GM10248 (cell line): Measurements from ENCODE around the gene PGD.
A peak's percentile ranks its signal among the peaks of the same experiment; 100 is the strongest.

Experiments used
- CTCF ChIA-PET: fragments of 300-600 bp; sonication (Branson Sonifier 250); formaldehyde crosslinking; extraction: SDS; loops from one replicate; lab custom pipeline; 2021; ENCODE audit warnings: antibody characterized with exemption; lab: Yijun Ruan, JAX
- POLR2A ChIA-PET: fragments of 350-650 bp; sonication (Branson Sonifier 250); formaldehyde crosslinking; extraction: SDS; loops from one replicate; lab custom pipeline; 2020; ENCODE audit warnings: antibody characterized with exemption; lab: Yijun Ruan, JAX
- DNase-seq: peaks from one replicate; pipeline ENCODE4 v3.0.0; 2012; ENCODE audit errors: extremely low spot score
- CTCF ChIP-seq: IDR thresholded peaks from 2 replicates; pipeline ENCODE4 v1.5.1; 2012; ENCODE audit warnings: mild to moderate bottlenecking, low read depth; ENCODE audit errors: extremely low read depth, missing control alignments, control extremely low read depth

Gene PGD

GRCh38 chr1:10430216-10431069 lies 31.6 kb downstream of the PGD start, which contains the start of gene CENPS:
CENPS (plus strand) TSS chr1:10430433; CDS start chr1:10430518, 85 bp downstream.
- ChIA-PET POLR2A (interaction anchor here (0.6 to 0.9 kb wide), 3 partner anchors 56 to 254 kb away, joined by 3 to 5 read pairs (median 4); no protein-coding TSS in a partner anchor), CTCF (interaction anchor here (0.7 to 7.3 kb wide), 48 partner anchors 8 to 840 kb away, joined by 3 to 147 read pairs (median 4); partner anchors contain the start of genes CORT, EXOSC10, LZIC and NMNAT1)
- peak; percentile 88 for TF ChIP-seq CTCF
- peak; percentile 99 for DNase-seq

GRCh38 chr1:10431070-10431730 lies 32.3 kb downstream of the PGD start:
- no peak for DNase-seq
- TF ChIP-seq CTCF = no peak
- ChIA-PET CTCF (interaction anchor here (0.7 to 7.3 kb wide), 20 partner anchors 12 to 841 kb away, joined by 3 to 147 read pairs (median 4); partner anchors contain the start of genes CORT and PGD), POLR2A (no interaction called here)

- ChIA-PET POLR2A (no interaction called here), CTCF (interaction anchor here (0.9 to 7.3 kb wide), 5 partner anchors 52 to 558 kb away, joined by 3 to 147 read pairs (median 4); no protein-coding TSS in a partner anchor)
- TF ChIP-seq CTCF = no peak
- no peak for DNase-seq
Observed at GRCh38 chr1:10432910-10433700, 34.2 kb downstream of the PGD start.

- ChIA-PET CTCF (interaction anchor here (0.9 to 7.3 kb wide), 5 partner anchors 51 to 559 kb away, joined by 3 to 147 read pairs (median 4); no protein-coding TSS in a partner anchor), POLR2A (no interaction called here)
- TF ChIP-seq CTCF = no peak
- DNase-seq = no peak
Observed at GRCh38 chr1:10433790-10434189, 34.9 kb downstream of the PGD start.

GRCh38 chr1:10434590-10434989 lies 35.7 kb downstream of the PGD start:
- no peak for TF ChIP-seq CTCF
- ChIA-PET CTCF (interaction anchor here (1.3 to 7.3 kb wide), 6 partner anchors 9 to 508 kb away, joined by 3 to 147 read pairs (median 4); no protein-coding TSS in a partner anchor), POLR2A (interaction anchor here (0.5 kb wide), 1 partner anchor 1124 kb away, joined by 4 read pairs; no protein-coding TSS in a partner anchor)
- no peak for DNase-seq
